B cell (primary cell): ENCODE data around the gene RFX4. TPM values are rescaled to one million over a fixed set of nuclear protein-coding genes. Genes with fewer than 3 reads are reported as not detected.

Experiments
- ATAC-seq: fragments of 200-7000 bp; cut with Tn5 transposase; one replicate; pipeline ENCODE4 v1.10.0; 2021; ENCODE audit warnings: low read depth, mild to moderate bottlenecking, moderate number of reproducible peaks, moderate library complexity
- CTCF ChIA-PET: fragments of 350-600 bp; sonication (Branson Sonifier 250); formaldehyde crosslinking; loops from one replicate; lab custom pipeline; 2021; ENCODE audit warnings: antibody characterized with exemption, inconsistent platforms; lab: Charles Lee
- POLR2A ChIA-PET: fragments of 350-600 bp; sonication (Branson Sonifier 250); formaldehyde crosslinking; loops from one replicate; lab custom pipeline; 2021; ENCODE audit warnings: antibody characterized with exemption; lab: Charles Lee
- DNase-seq: peaks from one replicate; pipeline ENCODE4 v3.0.0; 2013
- H2AFZ ChIP-seq: 2 replicates; pipeline ENCODE4 v1.6.1; 2012; ENCODE audit warnings: mild to moderate bottlenecking, low read depth, low read length; ENCODE audit not compliant: insufficient read depth, poor library complexity, severe bottlenecking
- H3K27ac ChIP-seq, 2 donors: 1 replicate in 1 of 2; 2 replicates in 1 of 2; pipeline ENCODE4 v1.5.1; 2012 to 2013; ENCODE audit warnings: low read length in 2 of 2, mild to moderate bottlenecking in 2 of 2, moderate library complexity in 1 of 2
- H3K27me3 ChIP-seq, 4 experiments: fragments of 200-600 bp in 1 of 4; sonication (generic) in 1 of 4; replicated peaks in 1 of 4; 1 replicate in 2 of 4; 2 replicates in 2 of 4; pipeline versions ENCODE4 v1.6.1 to v1.7.0; 2013 to 2016; ENCODE audit warnings: low read length in 3 of 4, mild to moderate bottlenecking in 2 of 4, mixed read lengths in 1 of 4, moderate library complexity in 1 of 4; ENCODE audit not compliant: insufficient read depth in 4 of 4, control insufficient read depth in 3 of 4; ENCODE audit errors: control extremely low read depth in 1 of 4
- H3K36me3 ChIP-seq, 2 experiments: replicated peaks in 1 of 2; 1 replicate in 1 of 2; 2 replicates in 1 of 2; pipeline versions ENCODE4 v1.6.1 to v1.7.1; 2013; ENCODE audit warnings: low read length in 1 of 2; ENCODE audit not compliant: insufficient read depth in 2 of 2, control insufficient read depth in 1 of 2; ENCODE audit errors: control extremely low read depth in 1 of 2, extremely low read depth in 1 of 2
- H3K4me1 ChIP-seq, 2 donors: fragments of 200-600 bp in 1 of 2; sonication (generic) in 1 of 2; 1 replicate in 1 of 2; 2 replicates in 1 of 2; pipeline versions ENCODE4 v1.5.1 to v1.6.1; 2013 to 2017; ENCODE audit warnings: low read length in 2 of 2; ENCODE audit not compliant: control insufficient read depth in 2 of 2, insufficient read depth in 2 of 2
- H3K4me2 ChIP-seq: replicated peaks from 2 replicates; pipeline ENCODE3; 2012; ENCODE audit warnings: mild to moderate bottlenecking, low read depth, low read length; ENCODE audit not compliant: poor library complexity, severe bottlenecking
- H3K4me3 ChIP-seq, 5 experiments: fragments of 200-600 bp in 1 of 5; sonication (generic) in 1 of 5; 1 replicate in 3 of 5; 2 replicates in 2 of 5; pipeline versions ENCODE4 v1.5.1 to v1.7.0; 2011 to 2016; ENCODE audit warnings: low read length in 4 of 5, mild to moderate bottlenecking in 4 of 5, low read depth in 2 of 5, control low read depth in 1 of 5, moderate library complexity in 1 of 5; ENCODE audit not compliant: insufficient read depth in 1 of 5; ENCODE audit errors: control extremely low read depth in 1 of 5, extremely low read depth in 1 of 5
- H3K79me2 ChIP-seq: fragments of 200-600 bp; sonication (generic); one replicate; pipeline ENCODE4 v1.6.0; 2016; ENCODE audit warnings: low read length; ENCODE audit not compliant: control insufficient read depth, insufficient read depth
- H3K9ac ChIP-seq: fragments of 200-600 bp; sonication (generic); 2 replicates; pipeline ENCODE4 v1.6.1; 2017; ENCODE audit warnings: mild to moderate bottlenecking, low read length, moderate library complexity
- H3K9me3 ChIP-seq, 3 donors: one replicate each; pipeline versions ENCODE4 v1.6.1 to v1.7.1; 2013; ENCODE audit warnings: low read length in 2 of 3; ENCODE audit not compliant: control insufficient read depth in 2 of 3, insufficient read depth in 1 of 3; ENCODE audit errors: control extremely low read depth in 1 of 3
- H4K20me1 ChIP-seq: 2 replicates; pipeline ENCODE4 v1.6.0; 2012; ENCODE audit warnings: mild to moderate bottlenecking, low read length; ENCODE audit not compliant: insufficient read depth, control insufficient read depth, poor library complexity, severe bottlenecking
- H3K27ac Mint-ChIP-seq: one replicate; pipeline ENCODE4 v1.8.0; 2021; ENCODE audit warnings: mixed read lengths
- H3K27me3 Mint-ChIP-seq: one replicate; pipeline ENCODE4 v1.8.0; 2021; ENCODE audit warnings: mixed read lengths
- H3K4me1 Mint-ChIP-seq: one replicate; pipeline ENCODE4 v1.8.0; 2021; ENCODE audit warnings: mixed read lengths
- H3K4me3 Mint-ChIP-seq: one replicate; pipeline ENCODE4 v1.8.0; 2021; ENCODE audit warnings: mixed read lengths
- H3K9me3 Mint-ChIP-seq: one replicate; pipeline ENCODE4 v1.8.0; 2022; ENCODE audit warnings: mixed read lengths; ENCODE audit not compliant: insufficient read depth
- CTCF ChIP-seq: fragments of 200-600 bp; IDR thresholded peaks from one replicate; pipeline ENCODE4 v1.8.0; 2022; ENCODE audit warnings: antibody characterized with exemption, mild to moderate bottlenecking
- EZH2 ChIP-seq: IDR thresholded peaks from 2 replicates; pipeline ENCODE4 v1.6.1; 2012; ENCODE audit warnings: borderline replicate concordance, low read depth, mild to moderate bottlenecking, moderate library complexity, low read length; ENCODE audit not compliant: insufficient read depth, poor library complexity, severe bottlenecking
- WGBS: methylation state at CpG from one replicate; pipeline ENCODE4 v1.1.5; 2013; ENCODE audit warnings: missing lambda C conversion rate; ENCODE audit not compliant: insufficient coverage; 5-methylcytosine and 5-hydroxymethylcytosine counted together
- intact Hi-C: fragments of 100-400 bp; cut with micrococcal nuclease; formaldehyde crosslinking; loops from one replicate; pipeline ENCODE4 v1.10.0; 2022
- polyA plus RNA-seq: library from polyadenylated mRNA; depleted of rRNA; stranded (reverse); fragments of >200 nt; gene quantifications from 2 replicates; pipeline ENCODE4 v1.2.3, GENCODE V29; 2012
- total RNA-seq, 2 donors: library from RNA; stranded (reverse); fragments of 120-200 nt in 1 of 2; gene quantifications; 1 replicate in 1 of 2; 2 replicates in 1 of 2; pipeline versions ENCODE4 v1.2.3 to v1.2.4, GENCODE V29; 2013 to 2022

RFX4 gene
- total and polyA plus RNA-seq, 2 donors (not counting 1 experiment from before 2014, with no cell fraction given), result not detected

GRCh38 chr12:106672314-106673025, 89.7 kb downstream of the RFX4 start:
- H3K27me3 ChIP-seq, result peaks cover 0 to 27% (median 6%) of the 10 kb centered on the region in 4 experiments
- ChIA-PET POLR2A (no interaction called here), CTCF (no interaction called here)
- Mint-ChIP-seq H3K27ac (no peak overlapping the region), H3K4me3 (no peak overlapping the region), H3K9me3 (no peaks in the 10 kb centered on the region), H3K4me1 (no peaks in the 10 kb centered on the region), H3K27me3 (peaks cover 70% of the 10 kb centered on the region)
- no peak overlapping the region for H3K9ac ChIP-seq
- H2AFZ ChIP-seq, result no peak overlapping the region
- intact Hi-C loops, result no loop called here
- ATAC-seq (no peak), DNase-seq (no peak)
- no peaks in the 10 kb centered on the region for H3K4me1 ChIP-seq
- no peak overlapping the region for H3K27ac ChIP-seq
- H3K9me3 ChIP-seq, result no peaks in the 10 kb centered on the region
- H3K4me2 ChIP-seq, result no peak overlapping the region
- TF ChIP-seq CTCF (no peak), EZH2 (no peak)
- H3K36me3 ChIP-seq, result no peaks in the 10 kb centered on the region
- H3K79me2 ChIP-seq, result no peaks in the 10 kb centered on the region
- no peaks in the 10 kb centered on the region for H4K20me1 ChIP-seq
- 100% methylated on average over 1 of the region's 8 CpGs for WGBS
- H3K4me3 ChIP-seq, result no peak overlapping the region

- Mint-ChIP-seq H3K27ac (no peak overlapping the region), H3K9me3 (no peaks in the 10 kb centered on the region), H3K4me1 (no peaks in the 10 kb centered on the region), H3K27me3 (peaks cover 73% of the 10 kb centered on the region), H3K4me3 (no peak overlapping the region)
- H3K79me2 ChIP-seq, result no peaks in the 10 kb centered on the region
- H3K4me1 ChIP-seq, result no peaks in the 10 kb centered on the region
- ChIA-PET CTCF (no interaction called here), POLR2A (no interaction called here)
- TF ChIP-seq EZH2, result no peak
- no peak for TF ChIP-seq CTCF
- no peaks in the 10 kb centered on the region for H3K36me3 ChIP-seq
- H2AFZ ChIP-seq, result no peak overlapping the region
- no peaks in the 10 kb centered on the region for H3K9me3 ChIP-seq
- H3K27me3 ChIP-seq, result peaks cover 0 to 24% (median 5%) of the 10 kb centered on the region in 4 experiments
- no peak overlapping the region for H3K9ac ChIP-seq
- no peak for DNase-seq
- 68% methylated on average over 8 of the region's 8 CpGs for WGBS
- no peak overlapping the region for H3K27ac ChIP-seq
- no peak overlapping the region for H3K4me2 ChIP-seq
- H4K20me1 ChIP-seq, result no peaks in the 10 kb centered on the region
- ATAC-seq, result no peak
- H3K4me3 ChIP-seq, result no peak overlapping the region
- intact Hi-C loops, result no loop called here
Observed at GRCh38 chr12:106673141-106673540, 90.3 kb downstream of the RFX4 start.
